Neural progenitor cell (in vitro differentiated cells): Measurements from ENCODE around the gene PEPD. TPM values are rescaled to one million over a fixed set of nuclear protein-coding genes. Genes with fewer than 3 reads are reported as not detected.
"Not testable (repeated sequence)": the region's sequence is repeated elsewhere in the genome, so short reads cannot be mapped to it uniquely, and the experiment has no call there.

Source experiments
- DNase-seq: peaks from one replicate; pipeline ENCODE4 v3.0.0-alpha.2; 2016; ENCODE audit warnings: low spot score
- H2AFZ ChIP-seq: fragments of 200-600 bp; sonication (generic); replicated peaks from 2 replicates; pipeline ENCODE4 v1.6.1; 2016; ENCODE audit warnings: antibody characterized with exemption
- H3F3A ChIP-seq: fragments of 200-600 bp; sonication (generic); 2 replicates; pipeline ENCODE4 v1.6.1; 2016; ENCODE audit warnings: antibody characterized with exemption, low read depth
- H3K27ac ChIP-seq: fragments of 200-600 bp; sonication (generic); 2 replicates; pipeline ENCODE4 v1.5.1; 2016; ENCODE audit warnings: mild to moderate bottlenecking
- H3K27me3 ChIP-seq: fragments of 200-600 bp; sonication (generic); 2 replicates; pipeline ENCODE4 v1.6.1; 2016; ENCODE audit warnings: mild to moderate bottlenecking, moderate library complexity
- H3K36me3 ChIP-seq: fragments of 200-600 bp; sonication (generic); 2 replicates; pipeline ENCODE4 v1.5.1; 2016
- H3K4me1 ChIP-seq: fragments of 200-600 bp; sonication (generic); 2 replicates; pipeline ENCODE4 v1.6.1; 2016; ENCODE audit warnings: mixed run types
- H3K4me2 ChIP-seq: fragments of 200-600 bp; sonication (generic); 2 replicates; pipeline ENCODE4 v1.6.1; 2016
- H3K4me3 ChIP-seq: fragments of 200-600 bp; sonication (generic); 2 replicates; pipeline ENCODE4 v1.5.1; 2016
- H3K79me2 ChIP-seq: fragments of 200-600 bp; sonication (generic); 2 replicates; pipeline ENCODE4 v1.6.1; 2016; ENCODE audit warnings: low read depth
- H3K9ac ChIP-seq: fragments of 200-600 bp; sonication (generic); 2 replicates; pipeline ENCODE4 v1.6.1; 2016
- H3K9me3 ChIP-seq: fragments of 200-600 bp; sonication (generic); 2 replicates; pipeline ENCODE4 v1.5.1; 2016; ENCODE audit warnings: low read depth
- H4K20me1 ChIP-seq: fragments of 200-600 bp; sonication (generic); 2 replicates; pipeline ENCODE4 v1.6.1; 2016; ENCODE audit warnings: low read depth
- H3K27ac Mint-ChIP-seq: 3 replicates; pipeline ENCODE4 v1.8.0; 2021; ENCODE audit warnings: mixed read lengths
- H3K27me3 Mint-ChIP-seq: 2 replicates; pipeline ENCODE4 v1.8.0; 2022; ENCODE audit warnings: low read depth, mild to moderate bottlenecking, inconsistent platforms, moderate library complexity, mixed read lengths; ENCODE audit not compliant: insufficient read depth
- H3K36me3 Mint-ChIP-seq: 3 replicates; pipeline ENCODE4 v1.8.0; 2021; ENCODE audit warnings: mixed read lengths
- H3K4me1 Mint-ChIP-seq: 3 replicates; pipeline ENCODE4 v1.8.0; 2021; ENCODE audit warnings: mixed read lengths
- H3K4me3 Mint-ChIP-seq: 3 replicates; pipeline ENCODE4 v1.8.0; 2021; ENCODE audit warnings: mild to moderate bottlenecking, moderate library complexity, mixed read lengths
- H3K9me3 Mint-ChIP-seq: 3 replicates; pipeline ENCODE4 v1.8.0; 2020; ENCODE audit warnings: mixed read lengths
- CTCF ChIP-seq: fragments of 200-600 bp; sonication (generic); IDR thresholded peaks from 2 replicates; pipeline ENCODE4 v1.5.1; 2017; ENCODE audit warnings: antibody characterized with exemption, mild to moderate bottlenecking
- EZH2 ChIP-seq: fragments of 200-600 bp; sonication (generic); IDR thresholded peaks from 2 replicates; pipeline ENCODE4 v1.6.1; 2017; ENCODE audit warnings: antibody characterized with exemption, mild to moderate bottlenecking, moderate library complexity
- EZH2phosphoT487 ChIP-seq: fragments of 200-600 bp; sonication (generic); IDR thresholded peaks from 2 replicates; pipeline ENCODE4 v1.6.1; 2017; ENCODE audit warnings: antibody characterized with exemption
- total RNA-seq: library from RNA; depleted of rRNA; stranded (reverse); fragments of >200 nt; gene quantifications from 2 replicates; pipeline ENCODE4 v1.2.3, GENCODE V29; 2015; ENCODE audit warnings: low replicate concordance

PEPD gene
- total RNA-seq, 1 donor from 2014 or later: 47.0 TPM

- Histone ChIP-seq H3K9me3 (no peaks in the 10 kb centered on the region), H3K27ac (no peak overlapping the region), H3K9ac (no peak overlapping the region), H3K79me2 (no peaks in the 10 kb centered on the region), H2AFZ (no peak overlapping the region), H4K20me1 (no peaks in the 10 kb centered on the region), H3K4me2 (no peak overlapping the region), H3K27me3 (no peaks in the 10 kb centered on the region), H3K4me3 (no peak overlapping the region), H3K4me1 (peaks cover 21% of the 10 kb centered on the region), H3F3A (peaks cover 3% of the 10 kb centered on the region), H3K36me3 (no peaks in the 10 kb centered on the region)
- H3K36me3 Mint-ChIP-seq: no peaks in the 10 kb centered on the region
- H3K27me3 Mint-ChIP-seq: peaks cover 2% of the 10 kb centered on the region
- TF ChIP-seq EZH2phosphoT487 (no peak), EZH2 (no peak), CTCF (no peak)
- H3K27ac Mint-ChIP-seq: no peak overlapping the region
- peaks cover 28% of the 10 kb centered on the region for H3K4me1 Mint-ChIP-seq
- no peak for DNase-seq
- peak overlapping the region; percentile 4 for H3K4me3 Mint-ChIP-seq
- no peaks in the 10 kb centered on the region for H3K9me3 Mint-ChIP-seq
Measured at GRCh38 chr19:33564836-33565338, 43.3 kb upstream of the PEPD start.

DNA sequence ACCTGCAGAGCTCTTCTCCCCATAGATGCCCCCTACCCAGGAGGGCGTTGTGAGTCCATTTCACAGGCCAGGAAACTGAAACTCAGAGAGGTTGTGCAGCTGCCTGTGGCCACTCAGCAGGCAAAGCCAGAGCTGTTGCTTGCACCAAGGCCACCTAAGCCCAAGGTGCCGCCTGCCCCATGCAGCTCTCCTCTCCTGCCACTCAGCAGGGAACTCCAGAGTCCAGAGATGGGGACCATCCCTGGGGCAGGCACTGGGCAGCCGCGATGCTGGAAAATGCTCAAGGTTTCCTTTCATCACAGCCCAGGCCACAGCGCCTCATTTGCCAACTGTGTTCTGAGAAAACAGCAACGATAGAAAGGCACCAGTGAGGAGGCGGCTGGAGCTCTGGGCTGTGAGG is 41.0 kb upstream of the PEPD start:
- H3K4me3 Mint-ChIP-seq: no peak overlapping the region
- Histone ChIP-seq H2AFZ (peak overlapping the region; percentile 19), H3F3A (no peaks in the 10 kb centered on the region), H4K20me1 (no peaks in the 10 kb centered on the region), H3K9ac (no peak overlapping the region), H3K4me2 (no peak overlapping the region), H3K9me3 (no peaks in the 10 kb centered on the region), H3K27me3 (no peaks in the 10 kb centered on the region), H3K4me3 (no peak overlapping the region), H3K27ac (no peak overlapping the region), H3K36me3 (no peaks in the 10 kb centered on the region), H3K79me2 (no peaks in the 10 kb centered on the region), H3K4me1 (peaks cover 13% of the 10 kb centered on the region)
- H3K27me3 Mint-ChIP-seq: no peaks in the 10 kb centered on the region
- H3K4me1 Mint-ChIP-seq: peaks cover 16% of the 10 kb centered on the region
- peak; percentile 29 for DNase-seq
- H3K36me3 Mint-ChIP-seq: no peaks in the 10 kb centered on the region
- H3K9me3 Mint-ChIP-seq: no peaks in the 10 kb centered on the region
- no peak overlapping the region for H3K27ac Mint-ChIP-seq
- TF ChIP-seq EZH2: no peak
- no peak for TF ChIP-seq CTCF
- no peak for TF ChIP-seq EZH2phosphoT487

DNA sequence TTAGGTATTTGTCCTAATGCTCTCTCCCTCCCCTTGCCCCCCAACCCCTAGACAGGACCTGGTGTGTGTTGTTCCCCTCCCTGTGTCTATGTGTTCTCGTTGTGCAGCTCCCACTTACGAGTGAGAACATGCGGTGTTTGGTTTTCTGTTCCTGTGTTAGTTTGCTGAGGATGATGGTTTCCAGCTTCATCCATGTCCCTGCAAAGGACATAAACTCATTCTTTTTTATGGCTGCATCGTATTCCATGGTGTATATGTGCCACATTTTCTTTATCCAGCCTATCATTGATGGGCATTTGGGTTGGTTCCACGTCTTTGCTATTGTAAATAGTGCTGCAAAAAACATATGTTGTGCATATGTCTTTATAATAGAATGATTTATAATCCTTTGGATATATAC is 40.1 kb upstream of the PEPD start:
- not testable (repeated sequence) for H3K79me2 ChIP-seq

GRCh38 chr19:33561261-33561660 is 39.7 kb upstream of the PEPD start:
- Histone ChIP-seq H3K27me3 (no peaks in the 10 kb centered on the region), H3K36me3 (no peaks in the 10 kb centered on the region), H3K4me2 (no peak overlapping the region), H3K9me3 (no peaks in the 10 kb centered on the region), H3F3A (no peaks in the 10 kb centered on the region), H3K4me3 (no peak overlapping the region), H2AFZ (no peak overlapping the region), H3K9ac (no peak overlapping the region), H4K20me1 (no peaks in the 10 kb centered on the region), H3K4me1 (peaks cover 13% of the 10 kb centered on the region), H3K79me2 (no peaks in the 10 kb centered on the region), H3K27ac (no peak overlapping the region)
- H3K27ac Mint-ChIP-seq: no peak overlapping the region
- no peaks in the 10 kb centered on the region for H3K27me3 Mint-ChIP-seq
- no peak for DNase-seq
- no peaks in the 10 kb centered on the region for H3K9me3 Mint-ChIP-seq
- no peak for TF ChIP-seq EZH2
- no peak for TF ChIP-seq CTCF
- no peak for TF ChIP-seq EZH2phosphoT487
- H3K4me3 Mint-ChIP-seq: no peak overlapping the region
- H3K36me3 Mint-ChIP-seq: no peaks in the 10 kb centered on the region
- peaks cover 7% of the 10 kb centered on the region for H3K4me1 Mint-ChIP-seq

More for the DNA sequence above, 40.1 kb upstream of the PEPD start:
- not testable (repeated sequence) for H3K4me3 Mint-ChIP-seq, H3K27me3 ChIP-seq, DNase-seq, H3K4me3 ChIP-seq, H4K20me1 ChIP-seq, H3K9me3 ChIP-seq, H2AFZ ChIP-seq, H3K9me3 Mint-ChIP-seq, H3K27ac ChIP-seq, H3K4me1 Mint-ChIP-seq, H3F3A ChIP-seq, H3K36me3 ChIP-seq, H3K27me3 Mint-ChIP-seq, H3K27ac Mint-ChIP-seq, H3K9ac ChIP-seq, H3K4me2 ChIP-seq, H3K36me3 Mint-ChIP-seq
- H3K4me1 ChIP-seq: peaks cover 13% of the 10 kb centered on the region
